Osteoblast (primary cell): ENCODE measurements around the gene FLCN. TPM values are rescaled to one million over a fixed set of nuclear protein-coding genes. Genes with fewer than 3 reads are reported as not detected.
"Not testable (repeated sequence)": the region's sequence is repeated elsewhere in the genome, so short reads cannot be mapped to it uniquely, and the experiment has no call there.

ENCODE experiments used
- DNase-seq: peaks from one replicate; pipeline ENCODE4 v3.0.0; 2011; ENCODE audit warnings: low spot score, mixed read lengths; ENCODE audit not compliant: insufficient read length; ENCODE audit errors: missing footprints
- H2AFZ ChIP-seq: 2 replicates; pipeline ENCODE4 v1.6.0; 2011; ENCODE audit warnings: mild to moderate bottlenecking, low read length
- H3K27ac ChIP-seq: 2 replicates; pipeline ENCODE4 v1.5.1; 2011; ENCODE audit warnings: mild to moderate bottlenecking, low read depth, low read length, moderate library complexity
- H3K27me3 ChIP-seq: 2 replicates; pipeline ENCODE4 v1.6.0; 2012; ENCODE audit warnings: mild to moderate bottlenecking, control low read depth, inconsistent platforms, low read length, moderate library complexity; ENCODE audit not compliant: insufficient read depth
- H3K36me3 ChIP-seq: 2 replicates; pipeline ENCODE4 v1.5.1; 2011; ENCODE audit warnings: mild to moderate bottlenecking, low read length, control low read depth, moderate library complexity; ENCODE audit not compliant: insufficient read depth
- H3K4me1 ChIP-seq: 2 replicates; pipeline ENCODE4 v1.5.1; 2011; ENCODE audit warnings: mild to moderate bottlenecking, low read length, control low read depth, moderate library complexity; ENCODE audit not compliant: insufficient read depth
- H3K4me2 ChIP-seq: 2 replicates; pipeline ENCODE4 v1.6.0; 2011; ENCODE audit warnings: mild to moderate bottlenecking, low read length; ENCODE audit not compliant: insufficient read depth
- H3K4me3 ChIP-seq: fragments of 200-600 bp; sonication (generic); 3 replicates; pipeline ENCODE4 v1.5.1; 2012; ENCODE audit warnings: mild to moderate bottlenecking, low read length, inconsistent platforms; ENCODE audit not compliant: insufficient read depth
- H3K79me2 ChIP-seq: 2 replicates; pipeline ENCODE4 v1.6.0; 2012; ENCODE audit warnings: mild to moderate bottlenecking, low read length, control low read depth, inconsistent platforms; ENCODE audit not compliant: insufficient read depth
- H3K9me3 ChIP-seq: 2 replicates; pipeline ENCODE4 v1.5.1; 2011; ENCODE audit warnings: low read depth, low read length, control low read depth
- H4K20me1 ChIP-seq: 2 replicates; pipeline ENCODE4 v1.6.0; 2012; ENCODE audit warnings: mild to moderate bottlenecking, low read length, control low read depth; ENCODE audit not compliant: insufficient read depth
- total RNA-seq: library from RNA; depleted of rRNA; stranded (reverse); fragments of >200 nt; gene quantifications from 2 replicates; pipeline ENCODE4 v1.2.3, GENCODE V29; 2012
- TF ChIP-seq, protein P1 (sequence below): IDR thresholded peaks from 2 replicates; pipeline ENCODE4 v1.5.1; 2011; ENCODE audit warnings: mild to moderate bottlenecking, low read depth, low read length, moderate library complexity; ENCODE audit errors: extremely low read depth

FLCN gene
- total RNA-seq, 1 donor: 174 TPM

DNA sequence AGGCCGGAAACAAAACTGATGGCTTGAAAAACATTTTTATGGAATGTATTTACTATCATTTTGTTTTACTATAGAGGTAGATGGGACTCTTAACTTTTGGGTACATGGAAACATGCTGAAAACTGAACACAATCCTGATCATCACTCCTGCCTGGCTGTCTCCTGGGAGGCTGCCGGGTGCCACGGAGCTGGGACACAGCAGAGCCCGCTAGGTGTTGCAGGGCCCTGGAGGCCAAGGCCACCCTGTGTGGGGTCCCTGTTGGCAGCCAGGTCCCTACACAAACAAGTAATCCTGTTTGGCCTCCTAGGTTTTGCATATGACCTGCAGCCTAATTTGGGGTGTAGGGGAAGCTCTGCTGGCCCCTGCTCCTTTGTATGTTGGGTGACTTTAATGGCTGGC, 48.4 kb downstream of the FLCN start:
- no peak overlapping the region for H2AFZ ChIP-seq
- peaks cover 61% of the 10 kb centered on the region for H3K36me3 ChIP-seq
- no peak overlapping the region for H3K4me2 ChIP-seq
- H3K79me2 ChIP-seq: no peaks in the 10 kb centered on the region
- peaks cover 20% of the 10 kb centered on the region for H4K20me1 ChIP-seq
- H3K9me3 ChIP-seq: no peaks in the 10 kb centered on the region
- TF ChIP-seq, protein P1, sequence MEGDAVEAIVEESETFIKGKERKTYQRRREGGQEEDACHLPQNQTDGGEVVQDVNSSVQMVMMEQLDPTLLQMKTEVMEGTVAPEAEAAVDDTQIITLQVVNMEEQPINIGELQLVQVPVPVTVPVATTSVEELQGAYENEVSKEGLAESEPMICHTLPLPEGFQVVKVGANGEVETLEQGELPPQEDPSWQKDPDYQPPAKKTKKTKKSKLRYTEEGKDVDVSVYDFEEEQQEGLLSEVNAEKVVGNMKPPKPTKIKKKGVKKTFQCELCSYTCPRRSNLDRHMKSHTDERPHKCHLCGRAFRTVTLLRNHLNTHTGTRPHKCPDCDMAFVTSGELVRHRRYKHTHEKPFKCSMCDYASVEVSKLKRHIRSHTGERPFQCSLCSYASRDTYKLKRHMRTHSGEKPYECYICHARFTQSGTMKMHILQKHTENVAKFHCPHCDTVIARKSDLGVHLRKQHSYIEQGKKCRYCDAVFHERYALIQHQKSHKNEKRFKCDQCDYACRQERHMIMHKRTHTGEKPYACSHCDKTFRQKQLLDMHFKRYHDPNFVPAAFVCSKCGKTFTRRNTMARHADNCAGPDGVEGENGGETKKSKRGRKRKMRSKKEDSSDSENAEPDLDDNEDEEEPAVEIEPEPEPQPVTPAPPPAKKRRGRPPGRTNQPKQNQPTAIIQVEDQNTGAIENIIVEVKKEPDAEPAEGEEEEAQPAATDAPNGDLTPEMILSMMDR: no peak
- DNase-seq: peak; percentile 21
- peaks cover 44% of the 10 kb centered on the region for H3K4me1 ChIP-seq
- H3K4me3 ChIP-seq: no peak overlapping the region
- H3K27me3 ChIP-seq: no peaks in the 10 kb centered on the region
- no peak overlapping the region for H3K27ac ChIP-seq

- no peak overlapping the region for H2AFZ ChIP-seq
- no peaks in the 10 kb centered on the region for H3K79me2 ChIP-seq
- peaks cover 76% of the 10 kb centered on the region for H3K36me3 ChIP-seq
- no peak overlapping the region for H3K27ac ChIP-seq
- no peak overlapping the region for H3K4me3 ChIP-seq
- H3K9me3 ChIP-seq: no peaks in the 10 kb centered on the region
- TF ChIP-seq, protein P1: no peak
- DNase-seq: peak; percentile 62
- H3K4me2 ChIP-seq: no peak overlapping the region
- H3K4me1 ChIP-seq: peaks cover 42% of the 10 kb centered on the region
- peaks cover 26% of the 10 kb centered on the region for H4K20me1 ChIP-seq
- H3K27me3 ChIP-seq: no peaks in the 10 kb centered on the region
Observed at GRCh38 chr17:17186551-17187505, 50.1 kb downstream of the FLCN start.

- Histone ChIP-seq H3K4me3 (no peak overlapping the region), H3K4me1 (peaks cover 34% of the 10 kb centered on the region), H3K27ac (no peak overlapping the region), H2AFZ (no peak overlapping the region), H3K9me3 (no peaks in the 10 kb centered on the region), H3K36me3 (peaks cover 84% of the 10 kb centered on the region), H4K20me1 (peaks cover 22% of the 10 kb centered on the region), H3K79me2 (no peaks in the 10 kb centered on the region), H3K27me3 (no peaks in the 10 kb centered on the region), H3K4me2 (no peak overlapping the region)
- peak; percentile 68 for DNase-seq
- TF ChIP-seq, protein P1: no peak
Observed at GRCh38 chr17:17186051-17186450, 50.9 kb downstream of the FLCN start.

- not testable (repeated sequence) for H2AFZ ChIP-seq, H3K4me3 ChIP-seq, H3K27ac ChIP-seq, H3K4me2 ChIP-seq, H3K9me3 ChIP-seq, H3K27me3 ChIP-seq, H3K79me2 ChIP-seq
- DNase-seq: peak; percentile 51
- Histone ChIP-seq H3K4me1 (peaks cover 26% of the 10 kb centered on the region), H3K36me3 (peaks cover 91% of the 10 kb centered on the region), H4K20me1 (peaks cover 27% of the 10 kb centered on the region)
Observed at GRCh38 chr17:17184985-17185757, 51.8 kb downstream of the FLCN start.
